Muscle of arm (tissue), 12 donors: ENCODE data around the gene GPBP1. TPM values are rescaled to one million over a fixed set of nuclear protein-coding genes. Genes with fewer than 3 reads are reported as not detected.

Experiments
- polyA plus RNA-seq, 12 donors: library from polyadenylated mRNA; unstranded; fragments of 120-200 nt; gene quantifications; one replicate each; pipeline ENCODE4 v1.2.1, GENCODE V29; 2013; ENCODE audit not compliant: insufficient read length in 12 of 12

The GPBP1 gene
- polyA plus RNA-seq, 12 donors = 71.3 to 122 (median 98.0) TPM; not detected in 1

Other genes starting within 250 kb of the GPBP1 start
- gene MIER3, start 221.9 kb upstream of the GPBP1 start, polyA plus RNA-seq = 10 to 100 TPM in 11 of 12 donors, not detected in 1; 17.4 to 29.2 (median 24.3) TPM